Vagina (tissue), 2 donors: ENCODE results near the gene FRMD1.

Source experiments
- CTCF ChIP-seq, 3 experiments: fragments of 450-650 bp in 2 of 3; fragments of 200-600 bp in 1 of 3; sonication (generic) in 1 of 3; IDR thresholded peaks; one replicate each; pipeline ENCODE4 v1.5.1; 2017 to 2019; ENCODE audit warnings: antibody characterized with exemption in 3 of 3, mild to moderate bottlenecking in 2 of 3, moderate library complexity in 2 of 3
- POLR2A ChIP-seq, 2 donors: fragments of 450-650 bp; IDR thresholded peaks; one replicate each; pipeline ENCODE4 v1.6.1; 2017; ENCODE audit warnings: antibody characterized with exemption in 2 of 2, mild to moderate bottlenecking in 2 of 2, moderate library complexity in 2 of 2

- no peak for TF ChIP-seq CTCF (IDR thresholded peaks at IDR 0.05)
- no peak for TF ChIP-seq POLR2A (IDR thresholded peaks at IDR 0.05)
Observed at GRCh38 chr6:168122011-168122410, 43.0 kb upstream of the FRMD1 start.
